NOMO-1 treated with DMSO at 0.1 percent for 48 hours (cell line): ENCODE data around the gene CPT1C.

Experiments
- DNase-seq: peaks from one replicate; lab custom pipeline; 2025; ENCODE audit not compliant: unreplicated experiment; lab: John Stamatoyannopoulos, UW

CPT1C gene

GRCh38 chr19:49749771-49750170, 58.9 kb downstream of the CPT1C start:
- no peak for DNase-seq

GRCh38 chr19:49752701-49753100, 61.8 kb downstream of the CPT1C start:
- no peak for DNase-seq

GRCh38 chr19:49755956-49756355, 65.0 kb downstream of the CPT1C start:
- DNase-seq: no peak

- DNase-seq: no peak
Measured at GRCh38 chr19:49758292-49758691, 67.4 kb downstream of the CPT1C start.

- no peak for DNase-seq
Measured at GRCh38 chr19:49761249-49761624, 70.3 kb downstream of the CPT1C start.

- peak; percentile 78 for DNase-seq
Measured at GRCh38 chr19:49761625-49762311, 70.9 kb downstream of the CPT1C start.

- DNase-seq: no peak
Measured at GRCh38 chr19:49763230-49763629, 72.3 kb downstream of the CPT1C start, which contains the start of gene TSKS. TSKS (minus strand) TSS chr19:49763306; CDS start chr19:49763247, 59 bp downstream.
